GM12865 (cell line): ENCODE measurements around the gene PFKL.

ENCODE experiments used
- DNase-seq: peaks from one replicate; pipeline ENCODE4 v3.0.0; 2010; ENCODE audit warnings: low read depth
- H3K4me3 ChIP-seq: 2 replicates; pipeline ENCODE4 v1.5.1; 2011; ENCODE audit warnings: mild to moderate bottlenecking, low read depth, low read length, control low read depth
- TF ChIP-seq, protein P1 (sequence below): IDR thresholded peaks from 2 replicates; pipeline ENCODE4 v1.5.1; 2011; ENCODE audit warnings: low read length, control low read depth, low read depth, inconsistent platforms; ENCODE audit not compliant: insufficient read depth; ENCODE audit errors: missing control alignments

Gene PFKL

DNA sequence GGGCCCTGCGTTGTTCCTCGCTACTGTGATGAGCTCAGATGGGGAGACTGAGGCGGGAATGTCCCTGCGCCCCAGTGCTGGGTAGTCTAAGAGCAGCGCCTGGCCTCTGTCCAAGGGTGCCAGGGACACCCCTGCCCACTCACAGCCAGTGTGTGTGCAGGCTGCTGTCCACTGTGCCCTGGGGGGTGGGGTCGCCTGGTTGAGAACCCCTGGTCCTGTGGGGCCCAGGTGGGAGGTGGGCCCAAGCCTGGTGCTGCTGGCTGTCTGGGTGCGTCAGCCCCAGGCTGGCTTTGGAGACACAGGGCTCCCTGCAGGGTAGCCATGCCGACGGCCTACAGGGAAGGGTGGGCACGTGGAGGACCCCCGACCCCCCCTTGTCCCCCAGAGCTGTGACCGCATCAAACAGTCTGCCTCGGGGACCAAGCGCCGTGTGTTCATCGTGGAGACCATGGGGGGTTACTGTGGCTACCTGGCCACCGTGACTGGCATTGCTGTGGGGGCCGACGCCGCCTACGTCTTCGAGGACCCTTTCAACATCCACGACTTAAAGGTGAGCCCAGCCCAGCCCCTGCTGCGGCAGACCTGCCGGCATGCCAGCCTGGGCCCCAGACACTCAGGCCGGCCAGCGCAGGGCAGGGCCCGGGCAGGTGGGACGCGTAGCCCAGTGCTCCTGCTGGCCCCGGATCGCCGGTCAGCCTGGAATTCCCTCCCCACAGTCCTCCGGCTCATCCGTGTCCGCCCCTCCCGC, 24.4 kb downstream of the PFKL start:
- no peak for DNase-seq

DNA sequence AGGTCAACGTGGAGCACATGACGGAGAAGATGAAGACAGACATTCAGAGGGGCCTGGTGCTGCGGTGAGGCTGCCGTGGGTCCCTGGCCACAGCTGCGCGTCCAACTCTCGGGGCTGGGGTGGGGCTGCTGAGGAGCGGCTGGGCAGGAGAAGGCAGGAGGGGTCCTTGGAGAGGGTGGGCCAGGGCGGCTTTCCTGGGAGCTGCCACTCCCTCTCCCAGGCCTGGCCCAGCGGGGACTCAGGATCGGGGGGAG, 24.9 kb downstream of the PFKL start:
- TF ChIP-seq, protein P1, sequence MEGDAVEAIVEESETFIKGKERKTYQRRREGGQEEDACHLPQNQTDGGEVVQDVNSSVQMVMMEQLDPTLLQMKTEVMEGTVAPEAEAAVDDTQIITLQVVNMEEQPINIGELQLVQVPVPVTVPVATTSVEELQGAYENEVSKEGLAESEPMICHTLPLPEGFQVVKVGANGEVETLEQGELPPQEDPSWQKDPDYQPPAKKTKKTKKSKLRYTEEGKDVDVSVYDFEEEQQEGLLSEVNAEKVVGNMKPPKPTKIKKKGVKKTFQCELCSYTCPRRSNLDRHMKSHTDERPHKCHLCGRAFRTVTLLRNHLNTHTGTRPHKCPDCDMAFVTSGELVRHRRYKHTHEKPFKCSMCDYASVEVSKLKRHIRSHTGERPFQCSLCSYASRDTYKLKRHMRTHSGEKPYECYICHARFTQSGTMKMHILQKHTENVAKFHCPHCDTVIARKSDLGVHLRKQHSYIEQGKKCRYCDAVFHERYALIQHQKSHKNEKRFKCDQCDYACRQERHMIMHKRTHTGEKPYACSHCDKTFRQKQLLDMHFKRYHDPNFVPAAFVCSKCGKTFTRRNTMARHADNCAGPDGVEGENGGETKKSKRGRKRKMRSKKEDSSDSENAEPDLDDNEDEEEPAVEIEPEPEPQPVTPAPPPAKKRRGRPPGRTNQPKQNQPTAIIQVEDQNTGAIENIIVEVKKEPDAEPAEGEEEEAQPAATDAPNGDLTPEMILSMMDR = no peak
- DNase-seq = no peak
- no peak overlapping the region for H3K4me3 ChIP-seq

More for the DNA sequence above, 24.4 kb downstream of the PFKL start:
- H3K4me3 ChIP-seq = no peak overlapping the region
- TF ChIP-seq, protein P1 = no peak

DNA sequence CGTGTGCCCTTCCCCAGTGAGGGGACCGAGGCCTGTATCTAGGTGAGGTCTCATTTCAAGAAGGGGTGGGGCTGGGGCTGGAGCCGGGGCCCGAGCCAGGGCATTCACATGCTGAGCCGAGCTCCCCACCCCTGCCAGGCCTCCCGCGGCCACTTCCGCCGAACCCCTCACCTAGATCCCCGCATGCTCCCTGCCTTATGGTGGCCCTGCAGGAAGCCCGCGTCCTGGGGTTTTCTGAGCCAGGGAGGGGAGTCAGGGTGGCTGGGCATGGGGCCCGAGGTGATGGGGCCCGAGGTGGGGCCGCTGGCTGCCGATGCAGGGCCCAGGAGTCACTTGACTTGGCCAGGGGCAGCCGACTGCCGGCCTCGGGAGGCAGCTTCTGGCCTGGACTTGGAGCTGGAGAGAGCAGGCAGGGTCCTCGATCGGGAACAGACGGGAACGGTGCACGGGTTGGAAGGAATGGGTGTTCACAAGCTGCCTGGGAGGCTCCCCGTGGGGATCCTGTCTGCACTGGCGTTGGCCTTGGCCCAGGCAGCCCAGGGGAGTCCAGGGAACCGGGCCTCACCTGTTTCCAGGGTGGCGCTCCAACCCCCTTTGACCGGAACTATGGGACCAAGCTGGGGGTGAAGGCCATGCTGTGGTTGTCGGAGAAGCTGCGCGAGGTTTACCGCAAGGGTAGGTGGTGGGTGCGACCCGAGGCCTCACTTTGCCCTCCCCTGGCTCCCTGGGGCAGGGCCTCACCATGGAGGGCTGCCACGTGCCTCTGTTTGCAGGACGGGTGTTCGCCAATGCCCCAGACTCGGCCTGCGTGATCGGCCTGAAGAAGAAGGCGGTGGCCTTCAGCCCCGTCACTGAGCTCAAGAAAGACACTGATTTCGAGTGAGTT, 25.8 kb downstream of the PFKL start:
- no peak overlapping the region for H3K4me3 ChIP-seq
- no peak for DNase-seq
- TF ChIP-seq, protein P1 = no peak

DNA sequence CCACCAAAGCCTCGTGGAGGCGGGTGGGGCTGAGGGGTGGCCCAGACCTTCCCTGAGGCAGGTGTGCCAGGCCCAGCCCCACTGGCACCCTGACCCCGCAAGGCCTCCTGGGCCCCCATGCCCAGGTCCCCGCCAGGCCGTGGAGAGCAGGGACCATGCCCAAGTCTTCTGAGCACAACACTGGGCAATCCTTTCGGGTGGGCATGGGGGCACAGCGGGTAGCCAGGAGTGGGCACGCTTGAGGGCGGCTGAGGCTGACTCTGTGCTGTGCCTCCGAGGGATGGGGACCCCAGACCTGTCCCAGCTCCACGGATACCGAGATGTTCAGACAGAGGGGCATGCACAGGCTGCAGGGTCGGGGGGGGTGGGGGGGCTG, 26.4 kb downstream of the PFKL start:
- TF ChIP-seq, protein P1 = no peak
- H3K4me3 ChIP-seq = no peak overlapping the region
- DNase-seq = no peak

DNA sequence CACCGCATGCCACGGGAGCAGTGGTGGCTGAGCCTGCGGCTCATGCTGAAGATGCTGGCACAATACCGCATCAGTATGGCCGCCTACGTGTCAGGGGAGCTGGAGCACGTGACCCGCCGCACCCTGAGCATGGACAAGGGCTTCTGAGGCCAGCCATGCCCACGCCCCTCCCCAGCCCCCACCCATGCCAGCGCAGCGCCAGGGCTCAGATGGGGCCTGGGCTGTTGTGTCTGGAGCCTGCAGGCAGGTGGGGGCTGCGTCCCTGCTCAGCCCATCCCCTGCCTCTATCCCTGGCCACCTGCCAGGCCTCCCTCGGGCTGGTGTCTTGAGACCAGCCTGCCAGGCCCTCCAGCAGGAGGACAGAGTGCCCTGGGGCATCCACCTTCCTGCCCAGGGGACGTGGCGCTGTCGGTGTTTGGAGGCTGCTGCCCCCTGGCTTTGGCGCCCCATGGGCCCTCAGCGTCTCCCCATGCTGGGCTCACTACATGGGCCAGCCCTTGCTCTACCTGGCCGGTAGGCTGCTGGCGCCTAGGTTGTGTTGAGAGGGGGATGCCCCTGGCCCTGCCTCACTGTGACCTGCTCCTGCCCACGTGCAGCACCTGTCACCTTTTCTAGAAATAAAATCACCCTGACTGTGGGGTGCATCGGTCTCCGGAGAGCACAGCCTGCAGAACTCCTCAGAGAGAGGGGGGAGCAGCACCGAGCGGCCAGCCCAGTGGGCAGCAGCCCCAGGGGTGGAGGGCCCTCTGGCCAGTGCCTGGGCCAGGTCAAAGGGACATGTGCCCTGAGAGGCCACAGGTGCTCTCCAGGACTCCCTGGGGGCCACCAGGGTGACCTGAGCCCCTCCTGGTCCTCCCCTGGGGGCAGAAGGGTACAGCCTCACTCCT, 27.1 kb downstream of the PFKL start:
- H3K4me3 ChIP-seq = no peak overlapping the region
- DNase-seq = no peak
- TF ChIP-seq, protein P1 = no peak

DNA sequence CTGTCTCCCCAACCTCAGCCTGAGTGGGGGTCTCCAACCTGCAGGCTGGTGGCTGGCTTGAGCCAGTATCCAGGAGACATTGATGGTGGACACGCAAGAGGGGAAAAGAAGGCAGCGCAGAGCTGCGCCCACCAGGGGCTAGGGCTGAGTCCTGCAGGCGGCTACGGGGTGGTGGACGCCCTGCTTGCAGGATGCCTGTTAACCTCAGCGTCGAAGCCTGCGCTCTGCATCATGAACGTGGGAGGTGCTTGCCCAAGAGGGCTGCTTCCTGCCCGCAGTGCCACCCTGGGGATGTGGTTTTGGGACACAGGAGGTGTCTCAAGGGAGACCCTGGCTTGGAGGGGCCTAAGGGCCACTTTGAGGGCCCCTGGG, 27.7 kb downstream of the PFKL start:
- no peak for DNase-seq
- TF ChIP-seq, protein P1 = no peak
- no peak overlapping the region for H3K4me3 ChIP-seq
